H1 (cell line): Measurements from ENCODE around the gene ETV5.

Experiments used
- CEBPB ChIP-seq: IDR thresholded peaks from 2 replicates; pipeline ENCODE4 v1.6.1; 2012; ENCODE audit warnings: low read depth, low read length
- CHD1 ChIP-seq: IDR thresholded peaks from 2 replicates; pipeline ENCODE4 v1.6.1; 2012; ENCODE audit warnings: low read depth, low read length, improper control_type of control experiment
- EGR1 ChIP-seq: IDR thresholded peaks from 2 replicates; pipeline ENCODE4 v1.6.1; 2011; ENCODE audit warnings: low read depth, low read length, borderline replicate concordance
- EZH2 ChIP-seq: fragments of 200-600 bp; sonication (generic); IDR thresholded peaks from 2 replicates; pipeline ENCODE4 v1.7.1; 2012; ENCODE audit warnings: low read depth, mild to moderate bottlenecking, moderate library complexity, low read length, inconsistent platforms; ENCODE audit not compliant: severe bottlenecking
- PHF8 ChIP-seq: fragments of 200-600 bp; sonication (generic); conservative IDR thresholded peaks from 2 replicates; pipeline ENCODE4 v1.7.1; 2012; ENCODE audit warnings: low read depth, mild to moderate bottlenecking, inconsistent platforms, low read length, moderate library complexity
- POLR2A ChIP-seq, 2 experiments: IDR thresholded peaks; 1 replicate in 1 of 2; 2 replicates in 1 of 2; pipeline ENCODE4 v1.6.1; 2011; ENCODE audit warnings: low read depth in 2 of 2, low read length in 2 of 2, mild to moderate bottlenecking in 2 of 2; ENCODE audit errors: control extremely low read depth in 1 of 2
- RAD21 ChIP-seq, 2 experiments: IDR thresholded peaks in 1 of 2; conservative IDR thresholded peaks in 1 of 2; 2 replicates each; pipeline ENCODE4 v1.6.1; 2011; ENCODE audit warnings: low read depth in 2 of 2, low read length in 2 of 2, improper control_type of control experiment in 1 of 2, inconsistent platforms in 1 of 2, mild to moderate bottlenecking in 1 of 2, moderate library complexity in 1 of 2
- SIN3A ChIP-seq, 2 experiments: IDR thresholded peaks in 1 of 2; conservative IDR thresholded peaks in 1 of 2; 2 replicates each; pipeline ENCODE4 v1.6.1; 2011 to 2012; ENCODE audit warnings: low read length in 2 of 2, improper control_type of control experiment in 1 of 2, low read depth in 1 of 2, mild to moderate bottlenecking in 1 of 2
- TAF7 ChIP-seq: optimal IDR thresholded peaks from 2 replicates; pipeline ENCODE3; 2011; ENCODE audit warnings: low read depth, mild to moderate bottlenecking, inconsistent platforms, low read length, moderate library complexity, borderline replicate concordance
- ZNF274 ChIP-seq: IDR thresholded peaks from 2 replicates; pipeline ENCODE4 v1.7.0; 2012; ENCODE audit warnings: low read length, borderline replicate concordance; ENCODE audit errors: extremely low read depth
- TF ChIP-seq, protein P1 (sequence below), 3 experiments: IDR thresholded peaks; 1 replicate in 2 of 3; 2 replicates in 1 of 3; pipeline versions ENCODE4 v1.5.1 to v1.6.1; 2011; ENCODE audit warnings: low read length in 3 of 3, mild to moderate bottlenecking in 3 of 3, inconsistent platforms in 2 of 3, low read depth in 1 of 3, moderate library complexity in 1 of 3; ENCODE audit not compliant: insufficient read depth in 1 of 3; ENCODE audit errors: control extremely low read depth in 1 of 3

- no peak for TF ChIP-seq SIN3A (conservative IDR thresholded peaks at IDR 0.05 in 1 of 2, IDR thresholded peaks at IDR 0.05 in 1 of 2; ENCODE audit: low read depth in 1 of 2, low read length in 2 of 2)
- no peak for TF ChIP-seq RAD21 (IDR thresholded peaks at IDR 0.05 in 1 of 2, conservative IDR thresholded peaks at IDR 0.05 in 1 of 2; ENCODE audit: low read depth in 2 of 2, low read length in 2 of 2)
- no peak for TF ChIP-seq EGR1
- no peak for TF ChIP-seq CHD1
- no peak for TF ChIP-seq POLR2A (IDR thresholded peaks at IDR 0.05; ENCODE audit: control extremely low read depth in 1 of 2, low read depth in 2 of 2, low read length in 2 of 2)
- no peak for TF ChIP-seq EZH2
- no peak for TF ChIP-seq PHF8
- TF ChIP-seq, protein P1, sequence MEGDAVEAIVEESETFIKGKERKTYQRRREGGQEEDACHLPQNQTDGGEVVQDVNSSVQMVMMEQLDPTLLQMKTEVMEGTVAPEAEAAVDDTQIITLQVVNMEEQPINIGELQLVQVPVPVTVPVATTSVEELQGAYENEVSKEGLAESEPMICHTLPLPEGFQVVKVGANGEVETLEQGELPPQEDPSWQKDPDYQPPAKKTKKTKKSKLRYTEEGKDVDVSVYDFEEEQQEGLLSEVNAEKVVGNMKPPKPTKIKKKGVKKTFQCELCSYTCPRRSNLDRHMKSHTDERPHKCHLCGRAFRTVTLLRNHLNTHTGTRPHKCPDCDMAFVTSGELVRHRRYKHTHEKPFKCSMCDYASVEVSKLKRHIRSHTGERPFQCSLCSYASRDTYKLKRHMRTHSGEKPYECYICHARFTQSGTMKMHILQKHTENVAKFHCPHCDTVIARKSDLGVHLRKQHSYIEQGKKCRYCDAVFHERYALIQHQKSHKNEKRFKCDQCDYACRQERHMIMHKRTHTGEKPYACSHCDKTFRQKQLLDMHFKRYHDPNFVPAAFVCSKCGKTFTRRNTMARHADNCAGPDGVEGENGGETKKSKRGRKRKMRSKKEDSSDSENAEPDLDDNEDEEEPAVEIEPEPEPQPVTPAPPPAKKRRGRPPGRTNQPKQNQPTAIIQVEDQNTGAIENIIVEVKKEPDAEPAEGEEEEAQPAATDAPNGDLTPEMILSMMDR (IDR thresholded peaks at IDR 0.05; ENCODE audit: control extremely low read depth in 1 of 3, insufficient read depth in 1 of 3, low read depth in 1 of 3, low read length in 3 of 3) = no peak
- TF ChIP-seq CEBPB = no peak
- no peak for TF ChIP-seq TAF7
- no peak for TF ChIP-seq ZNF274
Observed at GRCh38 chr3:186042521-186043202, 66.2 kb downstream of the ETV5 start.
